GM20000 (cell line): ENCODE results near the gene F2RL1.

Experiments used
- DNase-seq: peaks from one replicate; pipeline ENCODE4 v3.0.0; 2012; ENCODE audit warnings: low spot score
- CTCF ChIP-seq: IDR thresholded peaks from 2 replicates; pipeline ENCODE4 v1.5.1; 2012; ENCODE audit warnings: mild to moderate bottlenecking, control low read depth; ENCODE audit errors: extremely low read depth, missing control alignments

F2RL1 gene

GRCh38 chr5:76867038-76867437, 48.2 kb downstream of the F2RL1 start:
- no peak for TF ChIP-seq CTCF
- DNase-seq = no peak

GRCh38 chr5:76867827-76868693, 49.2 kb downstream of the F2RL1 start:
- peak; percentile 67 for DNase-seq
- peak; percentile 78 for TF ChIP-seq CTCF

GRCh38 chr5:76870046-76870445, 51.2 kb downstream of the F2RL1 start:
- DNase-seq = no peak
- no peak for TF ChIP-seq CTCF

GRCh38 chr5:76874088-76874581, 55.3 kb downstream of the F2RL1 start:
- peak; percentile 35 for DNase-seq
- TF ChIP-seq CTCF = no peak
